Mononuclear cell (primary cell): ENCODE measurements around the gene LRRTM4. TPM values are rescaled to one million over a fixed set of nuclear protein-coding genes. Genes with fewer than 3 reads are reported as not detected.

Source experiments
- H3K27me3 ChIP-seq: 2 replicates; pipeline ENCODE4 v1.6.0; 2011; ENCODE audit warnings: low read length, control low read depth; ENCODE audit not compliant: insufficient read depth
- H3K4me1 ChIP-seq: 2 replicates; pipeline ENCODE4 v1.5.1; 2011; ENCODE audit warnings: mild to moderate bottlenecking, low read length, control low read depth; ENCODE audit not compliant: insufficient read depth
- H3K4me3 ChIP-seq: 2 replicates; pipeline ENCODE4 v1.5.1; 2011; ENCODE audit warnings: mild to moderate bottlenecking, low read length, moderate library complexity
- H3K9me3 ChIP-seq: 2 replicates; pipeline ENCODE4 v1.5.1; 2011; ENCODE audit warnings: low read depth, mild to moderate bottlenecking, control low read depth, low read length
- total RNA-seq: library from RNA; depleted of rRNA; stranded (reverse); fragments of >200 nt; gene quantifications from one replicate; pipeline ENCODE4 v1.2.3, GENCODE V29; 2012

The LRRTM4 gene
- total RNA-seq, 1 donor, result 0.10 TPM

DNA sequence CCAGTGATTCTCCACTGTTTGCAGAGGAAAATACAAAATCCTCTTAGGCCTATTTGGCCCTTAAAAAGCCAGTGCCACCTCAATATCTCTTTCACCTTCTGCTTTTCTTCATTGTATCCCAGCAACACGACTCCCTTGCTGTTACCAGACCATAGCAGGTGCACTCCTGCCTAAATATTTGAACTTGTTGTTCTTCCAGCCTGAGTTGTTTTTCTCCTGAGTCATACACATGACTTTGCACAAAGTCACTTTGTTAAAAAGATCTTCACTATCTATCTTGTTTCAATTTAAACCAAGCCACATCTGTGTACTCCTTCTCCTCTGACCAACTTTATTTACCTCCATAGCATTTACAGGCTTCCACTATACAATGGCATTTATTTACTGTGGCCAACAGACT is 103.6 kb downstream of the LRRTM4 start:
- Histone ChIP-seq H3K27me3 (no peaks in the 10 kb centered on the region), H3K4me1 (no peaks in the 10 kb centered on the region), H3K4me3 (no peak overlapping the region), H3K9me3 (peaks cover 8% of the 10 kb centered on the region)

DNA sequence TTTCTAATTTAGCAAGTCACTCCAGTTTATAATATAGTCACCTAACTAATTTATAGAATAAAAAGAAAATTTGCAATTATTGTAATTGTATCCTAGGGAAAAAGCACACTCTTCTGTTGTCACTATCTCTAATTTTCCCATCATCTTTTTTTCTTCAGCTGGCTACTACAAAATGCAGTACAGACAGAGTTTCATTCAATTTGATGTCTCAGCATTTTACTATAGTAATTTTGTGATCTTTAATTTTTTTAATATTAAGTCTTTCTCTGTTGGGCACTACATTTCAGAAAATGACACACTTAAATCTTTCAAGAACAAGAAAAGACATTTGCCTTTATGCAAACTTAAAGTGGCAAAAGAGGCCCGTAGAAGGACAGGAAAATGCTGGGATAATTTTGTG is 118.0 kb downstream of the LRRTM4 start:
- H3K27me3 ChIP-seq, result no peaks in the 10 kb centered on the region
- H3K9me3 ChIP-seq, result no peaks in the 10 kb centered on the region
- H3K4me1 ChIP-seq, result no peaks in the 10 kb centered on the region
- H3K4me3 ChIP-seq, result no peak overlapping the region

DNA sequence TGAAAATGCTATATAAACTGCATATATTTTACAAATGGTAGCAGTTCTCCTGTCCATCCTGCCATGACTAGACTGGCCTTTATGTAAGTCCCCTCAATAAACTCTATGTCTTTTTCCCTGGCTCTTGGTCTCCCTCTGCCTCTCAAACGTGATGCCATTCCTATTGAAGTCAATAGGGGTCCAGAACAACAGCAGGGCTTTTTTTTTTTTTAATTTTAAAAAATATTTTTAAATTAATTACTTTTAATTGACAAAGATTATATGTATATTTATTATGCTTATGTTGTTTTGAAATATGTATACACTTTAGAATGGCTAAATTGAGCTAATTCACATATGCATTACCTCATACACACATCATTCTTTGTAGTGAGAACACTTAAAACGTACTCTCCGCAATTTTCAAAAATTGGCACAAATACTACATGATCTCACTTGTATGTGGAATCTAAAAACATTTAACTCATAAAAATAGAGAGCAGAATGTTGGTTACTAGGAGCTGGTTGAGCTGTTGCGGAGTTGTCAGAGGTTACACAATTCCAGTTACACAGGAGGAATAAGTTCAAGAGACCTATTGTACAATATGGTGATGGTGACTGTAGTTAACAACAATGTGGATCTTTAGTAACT is 123.1 kb downstream of the LRRTM4 start:
- H3K27me3 ChIP-seq, result no peaks in the 10 kb centered on the region
- no peaks in the 10 kb centered on the region for H3K4me1 ChIP-seq
- H3K9me3 ChIP-seq, result peaks cover 7% of the 10 kb centered on the region
- H3K4me3 ChIP-seq, result no peak overlapping the region

DNA sequence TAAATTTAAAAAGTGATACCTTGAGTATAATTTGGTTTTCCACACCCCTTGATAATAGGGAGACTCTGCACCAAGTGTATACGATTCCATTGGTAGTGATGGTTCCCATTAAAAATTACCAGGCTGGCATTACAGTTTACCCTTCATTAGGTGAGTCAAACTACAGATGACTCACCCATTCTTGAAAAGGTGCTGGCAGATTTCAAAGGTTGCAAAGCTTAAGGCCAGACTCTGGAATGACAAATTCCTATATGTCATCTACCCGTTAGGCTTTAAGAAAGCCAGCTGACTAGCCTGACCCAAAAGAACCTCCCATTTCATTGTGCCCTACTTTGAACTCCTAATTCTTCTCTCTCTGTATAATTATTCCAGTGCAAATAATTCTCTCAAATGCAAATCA is 124.4 kb downstream of the LRRTM4 start:
- Histone ChIP-seq H3K9me3 (peaks cover 7% of the 10 kb centered on the region), H3K4me3 (no peak overlapping the region), H3K4me1 (no peaks in the 10 kb centered on the region), H3K27me3 (no peaks in the 10 kb centered on the region)

DNA sequence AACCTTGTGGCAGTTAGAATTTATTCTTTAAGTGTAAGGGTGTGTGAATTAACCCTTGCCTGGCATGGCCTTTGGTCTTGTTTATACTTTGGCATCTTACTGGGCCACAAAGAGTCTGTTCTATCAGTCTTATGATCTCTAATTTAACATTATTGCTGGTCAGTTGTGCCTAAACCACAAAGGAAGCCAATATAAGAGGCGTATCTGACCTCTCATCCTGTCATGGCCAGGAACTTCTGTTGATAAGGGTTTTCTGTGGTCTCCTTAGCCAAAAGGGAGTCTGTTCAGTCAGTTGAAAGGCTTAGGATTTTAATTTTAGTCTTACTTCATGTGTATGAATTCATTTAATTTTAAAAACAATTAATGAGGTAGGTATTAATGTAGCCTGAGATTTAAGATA is 127.2 kb downstream of the LRRTM4 start:
- Histone ChIP-seq H3K4me3 (no peak overlapping the region), H3K9me3 (peaks cover 7% of the 10 kb centered on the region), H3K4me1 (no peaks in the 10 kb centered on the region), H3K27me3 (no peaks in the 10 kb centered on the region)

DNA sequence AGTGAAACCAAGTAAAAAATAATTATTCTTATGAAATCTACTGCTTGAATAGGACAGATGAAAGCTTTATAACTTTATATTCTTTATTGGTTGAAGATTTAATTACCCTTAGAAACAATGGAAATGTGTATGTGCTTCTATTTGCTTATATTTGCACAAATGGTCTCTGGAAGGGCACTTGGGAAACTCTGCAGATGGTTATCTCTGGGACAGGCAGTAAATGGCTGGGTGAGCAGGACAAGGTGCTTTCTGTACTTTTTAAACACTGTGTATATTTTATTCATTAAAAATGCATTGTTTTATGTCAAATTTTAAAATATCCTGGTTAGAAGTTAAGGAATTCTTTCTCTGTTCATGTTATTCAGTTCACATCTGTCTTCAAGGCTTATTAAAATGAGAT is 131.1 kb downstream of the LRRTM4 start:
- H3K27me3 ChIP-seq, result no peaks in the 10 kb centered on the region
- H3K9me3 ChIP-seq, result peaks cover under 1% of the 10 kb centered on the region
- no peak overlapping the region for H3K4me3 ChIP-seq
- H3K4me1 ChIP-seq, result no peaks in the 10 kb centered on the region

DNA sequence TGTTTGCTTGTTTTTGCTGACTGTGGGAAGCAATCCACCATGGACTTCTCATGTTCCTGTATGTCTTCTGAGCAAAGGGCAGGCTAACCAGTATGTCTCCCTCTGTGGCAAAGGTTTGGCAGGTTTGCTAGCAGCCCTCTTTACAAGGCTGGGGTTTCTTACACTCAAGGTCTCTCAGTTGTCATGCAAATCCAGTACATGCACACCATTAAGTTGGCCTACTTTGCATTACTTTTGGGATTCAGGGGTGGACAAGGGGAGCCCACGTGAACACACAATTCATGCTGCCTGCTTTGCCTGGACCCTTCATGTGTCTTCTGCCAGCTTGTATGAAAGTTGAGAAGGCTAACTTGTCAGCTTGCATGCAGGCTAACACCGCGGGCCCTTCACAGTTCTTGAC is 134.9 kb downstream of the LRRTM4 start:
- Histone ChIP-seq H3K27me3 (no peaks in the 10 kb centered on the region), H3K9me3 (peaks cover 10% of the 10 kb centered on the region), H3K4me3 (no peak overlapping the region), H3K4me1 (no peaks in the 10 kb centered on the region)

DNA sequence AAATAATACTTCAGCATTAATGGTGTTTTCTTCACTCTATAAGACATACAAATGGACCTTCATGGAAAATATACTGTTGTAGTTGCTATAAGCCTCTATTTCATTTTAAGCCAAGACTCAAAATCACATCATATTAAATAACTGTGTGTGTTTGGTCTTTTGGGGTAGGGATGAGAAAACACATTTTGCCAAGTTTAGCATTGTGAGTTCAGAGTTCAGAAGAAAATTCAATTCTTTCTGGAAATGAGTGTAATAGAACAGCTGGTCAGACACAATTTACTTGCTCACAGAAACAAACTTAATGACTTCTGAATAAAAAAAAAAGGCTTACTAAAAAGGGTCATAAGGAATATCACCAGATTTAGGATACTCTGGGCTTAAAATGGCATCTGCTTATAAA is 149.5 kb downstream of the LRRTM4 start:
- no peaks in the 10 kb centered on the region for H3K9me3 ChIP-seq
- H3K27me3 ChIP-seq, result no peaks in the 10 kb centered on the region
- H3K4me1 ChIP-seq, result no peaks in the 10 kb centered on the region
- H3K4me3 ChIP-seq, result no peak overlapping the region

DNA sequence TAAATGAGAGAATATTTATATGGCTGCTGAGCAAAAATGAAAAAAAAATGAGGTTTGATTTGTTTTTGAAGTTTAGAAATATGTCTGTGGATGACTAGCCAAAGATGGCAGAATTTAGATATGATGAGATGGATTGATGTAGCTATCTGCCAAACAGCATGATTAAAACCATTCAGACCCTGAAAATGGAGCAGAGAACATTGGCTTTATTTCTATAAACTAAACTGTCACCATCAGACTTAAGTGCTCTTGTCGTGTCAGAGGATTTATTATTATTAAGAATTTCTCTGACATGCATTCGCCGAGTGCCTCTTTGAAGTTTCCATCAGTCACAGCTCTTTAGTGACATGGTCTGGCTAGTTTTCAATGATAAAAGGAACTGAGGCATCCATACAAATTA is 151.7 kb downstream of the LRRTM4 start:
- no peak overlapping the region for H3K4me3 ChIP-seq
- H3K4me1 ChIP-seq, result no peaks in the 10 kb centered on the region
- no peaks in the 10 kb centered on the region for H3K27me3 ChIP-seq
- no peaks in the 10 kb centered on the region for H3K9me3 ChIP-seq

DNA sequence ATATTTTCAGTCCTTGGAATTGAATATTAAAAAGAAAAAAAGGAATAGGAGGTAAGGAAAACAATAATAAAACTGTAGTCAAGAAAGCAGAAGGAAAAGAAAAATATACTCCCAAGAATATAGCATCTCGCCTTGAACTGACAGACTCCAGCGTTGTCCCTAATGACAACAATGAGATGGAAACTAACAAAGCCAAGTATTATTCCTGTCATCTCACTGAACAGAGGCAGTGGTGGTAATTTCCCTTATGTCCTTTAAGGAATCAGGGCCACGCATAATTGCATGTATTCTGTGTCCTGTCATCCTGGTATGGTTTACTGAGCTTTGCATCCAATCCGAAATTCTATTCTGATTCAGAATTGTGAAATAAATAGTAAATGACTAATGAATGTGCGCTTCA is 158.9 kb downstream of the LRRTM4 start:
- H3K4me1 ChIP-seq, result no peaks in the 10 kb centered on the region
- H3K4me3 ChIP-seq, result no peak overlapping the region

DNA sequence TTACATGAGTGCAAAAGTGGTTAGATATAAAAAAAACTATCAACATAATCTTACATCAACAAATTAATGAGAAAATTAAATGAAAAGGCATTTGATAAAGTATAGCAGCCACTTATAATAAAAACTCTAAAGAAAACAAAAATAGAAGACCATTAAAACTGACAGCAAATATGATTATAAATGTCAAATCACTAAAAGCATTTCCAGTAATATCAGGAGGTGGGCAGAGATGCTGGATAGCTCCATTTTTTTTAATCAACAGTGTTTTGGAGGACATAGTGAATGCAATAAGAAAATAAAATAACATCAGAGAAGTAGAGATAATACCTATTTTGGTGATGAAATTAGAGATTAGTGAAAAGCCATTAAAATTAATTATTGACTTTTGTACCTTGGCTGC is 173.4 kb downstream of the LRRTM4 start:
- no peaks in the 10 kb centered on the region for H3K4me1 ChIP-seq
- no peaks in the 10 kb centered on the region for H3K27me3 ChIP-seq
- peaks cover 12% of the 10 kb centered on the region for H3K9me3 ChIP-seq
- H3K4me3 ChIP-seq, result no peak overlapping the region

More for the DNA sequence above, 158.9 kb downstream of the LRRTM4 start:
- H3K27me3 ChIP-seq, result no peaks in the 10 kb centered on the region
- peaks cover 4% of the 10 kb centered on the region for H3K9me3 ChIP-seq

DNA sequence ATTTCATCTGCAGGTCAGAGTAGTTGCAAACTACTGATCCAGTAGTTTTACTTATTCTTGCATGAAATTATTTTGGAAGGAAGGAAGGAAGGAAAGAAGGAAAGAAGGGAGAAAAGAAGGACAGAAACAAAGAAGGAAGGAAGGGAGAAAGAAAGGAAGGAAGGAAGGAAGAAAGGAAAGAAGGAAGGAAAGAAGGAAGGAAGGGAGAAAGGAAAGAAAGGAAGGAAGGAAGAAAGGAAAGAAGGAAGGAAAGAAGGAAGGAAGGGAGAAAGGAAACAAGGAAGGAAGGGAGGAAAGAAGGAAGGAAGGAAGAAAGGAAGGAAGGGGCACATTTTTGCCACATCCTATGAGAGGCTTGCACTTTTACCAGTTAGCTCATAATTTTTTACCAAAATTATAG is 186.2 kb downstream of the LRRTM4 start:
- H3K4me1 ChIP-seq, result no peaks in the 10 kb centered on the region
- no peaks in the 10 kb centered on the region for H3K27me3 ChIP-seq
- H3K4me3 ChIP-seq, result no peak overlapping the region
- no peaks in the 10 kb centered on the region for H3K9me3 ChIP-seq

DNA sequence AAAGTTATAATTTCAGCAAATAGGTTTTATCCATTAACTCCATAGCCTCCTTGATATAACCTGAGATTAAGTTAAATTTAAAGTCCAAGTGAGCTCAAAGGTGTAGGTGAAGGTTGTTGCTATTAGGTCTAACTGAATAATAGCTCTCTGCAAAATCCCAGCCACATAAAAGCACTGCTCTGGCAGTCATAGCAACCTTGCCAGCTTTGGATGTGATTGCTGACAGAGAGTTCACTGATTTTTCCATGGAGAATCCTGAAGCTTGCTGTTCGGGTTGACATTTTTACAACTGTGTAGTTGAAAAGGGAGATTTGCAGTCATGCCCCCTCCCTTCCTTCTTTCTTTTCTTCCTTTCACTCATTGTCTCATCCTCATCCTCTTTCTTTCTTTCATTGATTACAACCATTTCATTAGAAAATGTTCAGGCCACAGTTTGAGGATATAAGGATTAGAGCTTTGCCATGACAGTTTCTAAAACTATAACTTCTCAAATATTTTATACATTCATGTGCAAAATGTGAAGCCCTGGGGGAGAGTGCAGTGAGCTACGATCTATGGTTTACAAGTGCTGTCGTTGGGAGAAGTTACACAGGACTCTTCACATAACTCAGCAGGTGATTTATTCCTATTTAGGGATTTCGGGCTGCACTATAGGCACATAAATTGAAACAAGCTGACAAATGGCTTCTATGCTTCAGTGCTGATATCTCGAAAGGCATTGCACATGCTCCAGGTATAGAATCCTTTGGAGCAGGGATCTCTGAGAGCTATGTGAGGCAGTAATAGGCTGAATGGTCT is 193.8 kb downstream of the LRRTM4 start:
- H3K27me3 ChIP-seq, result no peaks in the 10 kb centered on the region
- H3K9me3 ChIP-seq, result no peaks in the 10 kb centered on the region
- H3K4me1 ChIP-seq, result no peaks in the 10 kb centered on the region
- no peak overlapping the region for H3K4me3 ChIP-seq

DNA sequence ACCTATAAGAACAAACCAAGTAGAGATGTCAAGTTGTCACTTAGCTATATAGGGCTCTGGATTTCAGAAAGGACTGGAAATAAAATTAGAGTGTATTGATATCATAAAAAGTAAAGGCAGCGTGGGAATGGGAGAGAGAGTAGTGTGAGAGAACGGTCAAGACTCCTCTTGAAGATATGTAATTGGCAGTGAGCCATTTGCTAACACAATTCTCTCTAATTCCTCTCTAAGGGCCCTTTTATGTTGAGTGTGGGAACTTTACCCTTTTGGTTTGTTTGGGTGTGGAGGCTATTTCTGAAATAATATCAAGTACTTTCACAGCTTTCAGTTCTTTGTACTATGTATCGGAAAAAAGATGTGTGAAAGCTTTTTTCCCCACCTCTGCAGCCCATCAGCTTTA is 196.8 kb downstream of the LRRTM4 start:
- no peaks in the 10 kb centered on the region for H3K27me3 ChIP-seq
- H3K4me3 ChIP-seq, result no peak overlapping the region
- H3K4me1 ChIP-seq, result no peaks in the 10 kb centered on the region
- no peaks in the 10 kb centered on the region for H3K9me3 ChIP-seq

DNA sequence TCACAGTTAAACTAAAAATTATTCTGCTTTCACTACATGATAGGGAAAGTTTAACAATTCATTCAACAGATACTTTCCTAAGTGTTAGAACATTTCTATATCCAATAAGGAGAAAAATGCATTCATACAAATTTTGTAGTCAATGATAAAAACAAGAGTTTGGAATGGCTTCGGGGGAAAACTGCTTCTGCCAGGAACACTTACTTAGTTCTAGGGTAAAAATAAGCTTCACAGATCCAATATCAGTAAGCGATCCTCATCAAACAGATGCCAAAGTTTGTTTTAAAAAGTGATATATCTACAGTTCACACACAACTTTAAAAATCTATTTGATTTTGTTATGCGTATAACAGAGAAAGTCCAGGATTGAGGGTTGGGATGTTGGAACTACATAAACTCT is 199.7 kb downstream of the LRRTM4 start:
- Histone ChIP-seq H3K4me1 (no peaks in the 10 kb centered on the region), H3K27me3 (no peaks in the 10 kb centered on the region), H3K4me3 (no peak overlapping the region), H3K9me3 (no peaks in the 10 kb centered on the region)

DNA sequence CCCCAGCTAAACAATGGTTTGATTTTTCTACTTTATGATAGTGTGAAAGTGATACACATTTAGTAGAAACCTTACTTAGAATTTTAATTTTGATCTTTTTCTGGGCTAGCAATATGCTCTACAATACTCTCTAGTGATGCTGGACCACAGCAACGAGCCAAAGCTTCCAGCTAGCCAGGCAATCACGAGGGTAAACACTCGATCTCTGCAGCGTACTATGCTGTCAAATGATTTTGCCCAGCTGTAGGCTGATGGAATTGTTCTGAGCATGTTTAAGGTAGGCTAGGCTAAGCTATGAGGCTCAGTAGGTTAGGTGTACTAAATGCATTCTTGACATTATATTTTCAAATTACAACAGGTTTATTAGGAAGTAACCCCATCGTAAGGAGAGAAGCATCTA is 207.5 kb downstream of the LRRTM4 start:
- Histone ChIP-seq H3K4me3 (no peak overlapping the region), H3K9me3 (no peaks in the 10 kb centered on the region), H3K27me3 (no peaks in the 10 kb centered on the region), H3K4me1 (no peaks in the 10 kb centered on the region)
